NCI-H748 (cell line): ENCODE measurements around the gene UNC80.

Source experiments
- DNase-seq: peaks from one replicate; lab custom pipeline; 2025; ENCODE audit not compliant: unreplicated experiment; lab: John Stamatoyannopoulos, UW

The UNC80 gene

GRCh38 chr2:210004881-210005280 lies 233.2 kb downstream of the UNC80 start:
- DNase-seq, result no peak

- no peak for DNase-seq
These were observed 236.3 kb downstream of the UNC80 start for GRCh38 chr2:210007895-210008294.

GRCh38 chr2:210009126-210009525 lies 237.5 kb downstream of the UNC80 start:
- no peak for DNase-seq

- DNase-seq, result no peak
These were observed 238.3 kb downstream of the UNC80 start for GRCh38 chr2:210009896-210010295.

- DNase-seq, result no peak
These were observed 248.5 kb downstream of the UNC80 start for GRCh38 chr2:210020138-210020537.

GRCh38 chr2:210022824-210023223 lies 251.2 kb downstream of the UNC80 start:
- DNase-seq, result no peak

GRCh38 chr2:210027608-210028007 lies 256.0 kb downstream of the UNC80 start:
- no peak for DNase-seq

GRCh38 chr2:210028178-210028577 lies 256.5 kb downstream of the UNC80 start:
- no peak for DNase-seq

GRCh38 chr2:210034087-210034683 lies 262.6 kb downstream of the UNC80 start:
- DNase-seq, result no peak

- DNase-seq, result no peak
These were observed 264.0 kb downstream of the UNC80 start for GRCh38 chr2:210035679-210036078.

GRCh38 chr2:210038078-210038477 lies 266.4 kb downstream of the UNC80 start:
- DNase-seq, result no peak

- no peak for DNase-seq
These were observed 275.3 kb downstream of the UNC80 start for GRCh38 chr2:210046851-210047500.
